ENCODE results near the gene ATP5IF1. TPM values are rescaled to one million over a fixed set of nuclear protein-coding genes. Genes with fewer than 3 reads are reported as not detected.

ATP5IF1 gene
- total and polyA plus RNA-seq, 2 donors (not counting 1 experiment from before 2014, with no cell fraction given) = 146 to 269 TPM

GRCh38 chr1:28278763-28279162 is 42.8 kb downstream of the ATP5IF1 start:
- Histone ChIP-seq H3K36me3 (ENCODE audit: control insufficient read depth, insufficient read depth, low read length) (peaks cover 32% of the 10 kb centered on the region), H3K4me1 (ENCODE audit: control insufficient read depth, extremely low read depth, insufficient read depth, low read length) (no peaks in the 10 kb centered on the region), H2AFZ (ENCODE audit: low read length) (no peak overlapping the region), H3K27ac (ENCODE audit: insufficient read depth, low read length) (no peak overlapping the region), H3K79me2 (ENCODE audit: control insufficient read depth, insufficient read depth, low read length) (no peaks in the 10 kb centered on the region), H3K27me3 (ENCODE audit: control insufficient read depth, insufficient read depth, low read length) (no peaks in the 10 kb centered on the region), H3K9ac (ENCODE audit: insufficient read depth, low read length) (no peak overlapping the region), H4K20me1 (ENCODE audit: control insufficient read depth, extremely low read depth, insufficient read depth, low read length) (no peaks in the 10 kb centered on the region), H3K9me3 (ENCODE audit: control insufficient read depth, insufficient read depth, low read depth, low read length) (no peaks in the 10 kb centered on the region), H3K4me3 (replicated peaks in 1 of 4; ENCODE audit: control extremely low read depth in 1 of 4, insufficient read depth in 1 of 4, low read depth in 3 of 4, low read length in 4 of 4) (no peak overlapping the region), H3K4me2 (ENCODE audit: extremely low read depth, insufficient read depth, low read length) (no peak overlapping the region)
- no peak for DNase-seq (ENCODE audit: low read depth in 2 of 2)
- TF ChIP-seq CTCF (conservative IDR thresholded peaks at IDR 0.05 in 1 of 2, IDR thresholded peaks at IDR 0.05 in 1 of 2; ENCODE audit: low read depth in 1 of 2, low read length in 2 of 2) (no peak), EZH2 (IDR thresholded peaks at IDR 0.05; ENCODE audit: low read length, missing control alignments) (no peak)

GRCh38 chr1:28279721-28280120 is 43.8 kb downstream of the ATP5IF1 start:
- TF ChIP-seq EZH2 (IDR thresholded peaks at IDR 0.05; ENCODE audit: low read length, missing control alignments) (no peak), CTCF (conservative IDR thresholded peaks at IDR 0.05 in 1 of 2, IDR thresholded peaks at IDR 0.05 in 1 of 2; ENCODE audit: low read depth in 1 of 2, low read length in 2 of 2) (no peak)
- Histone ChIP-seq H3K27me3 (ENCODE audit: control insufficient read depth, insufficient read depth, low read length) (no peaks in the 10 kb centered on the region), H4K20me1 (ENCODE audit: control insufficient read depth, extremely low read depth, insufficient read depth, low read length) (no peaks in the 10 kb centered on the region), H3K27ac (ENCODE audit: insufficient read depth, low read length) (no peak overlapping the region), H3K36me3 (ENCODE audit: control insufficient read depth, insufficient read depth, low read length) (peaks cover 26% of the 10 kb centered on the region), H3K4me2 (ENCODE audit: extremely low read depth, insufficient read depth, low read length) (no peak overlapping the region), H3K4me3 (replicated peaks in 1 of 4; ENCODE audit: control extremely low read depth in 1 of 4, insufficient read depth in 1 of 4, low read depth in 3 of 4, low read length in 4 of 4) (no peak overlapping the region), H2AFZ (ENCODE audit: low read length) (no peak overlapping the region), H3K79me2 (ENCODE audit: control insufficient read depth, insufficient read depth, low read length) (no peaks in the 10 kb centered on the region), H3K9me3 (ENCODE audit: control insufficient read depth, insufficient read depth, low read depth, low read length) (no peaks in the 10 kb centered on the region), H3K9ac (ENCODE audit: insufficient read depth, low read length) (no peak overlapping the region), H3K4me1 (ENCODE audit: control insufficient read depth, extremely low read depth, insufficient read depth, low read length) (no peaks in the 10 kb centered on the region)
- DNase-seq (ENCODE audit: low read depth in 2 of 2) = no peak

GRCh38 chr1:28280501-28280900 is 44.6 kb downstream of the ATP5IF1 start:
- Histone ChIP-seq H3K4me3 (replicated peaks in 1 of 4; ENCODE audit: control extremely low read depth in 1 of 4, insufficient read depth in 1 of 4, low read depth in 3 of 4, low read length in 4 of 4) (no peak overlapping the region), H4K20me1 (ENCODE audit: control insufficient read depth, extremely low read depth, insufficient read depth, low read length) (no peaks in the 10 kb centered on the region), H2AFZ (ENCODE audit: low read length) (no peak overlapping the region), H3K79me2 (ENCODE audit: control insufficient read depth, insufficient read depth, low read length) (no peaks in the 10 kb centered on the region), H3K4me2 (ENCODE audit: extremely low read depth, insufficient read depth, low read length) (no peak overlapping the region), H3K27ac (ENCODE audit: insufficient read depth, low read length) (no peak overlapping the region), H3K4me1 (ENCODE audit: control insufficient read depth, extremely low read depth, insufficient read depth, low read length) (no peaks in the 10 kb centered on the region), H3K36me3 (ENCODE audit: control insufficient read depth, insufficient read depth, low read length) (peaks cover 24% of the 10 kb centered on the region), H3K27me3 (ENCODE audit: control insufficient read depth, insufficient read depth, low read length) (no peaks in the 10 kb centered on the region), H3K9me3 (ENCODE audit: control insufficient read depth, insufficient read depth, low read depth, low read length) (no peaks in the 10 kb centered on the region), H3K9ac (ENCODE audit: insufficient read depth, low read length) (no peak overlapping the region)
- TF ChIP-seq EZH2 (IDR thresholded peaks at IDR 0.05; ENCODE audit: low read length, missing control alignments) (no peak), CTCF (conservative IDR thresholded peaks at IDR 0.05 in 1 of 2, IDR thresholded peaks at IDR 0.05 in 1 of 2; ENCODE audit: low read depth in 1 of 2, low read length in 2 of 2) (no peak)
- DNase-seq (ENCODE audit: low read depth in 2 of 2) = no peak

Data from fibroblast of lung (primary cell).